ENCODE measurements around the gene FBXO9.

GRCh38 chr6:53045891-53046673 is 19.1 kb upstream of the FBXO9 start:
- TF ChIP-seq, protein P1, sequence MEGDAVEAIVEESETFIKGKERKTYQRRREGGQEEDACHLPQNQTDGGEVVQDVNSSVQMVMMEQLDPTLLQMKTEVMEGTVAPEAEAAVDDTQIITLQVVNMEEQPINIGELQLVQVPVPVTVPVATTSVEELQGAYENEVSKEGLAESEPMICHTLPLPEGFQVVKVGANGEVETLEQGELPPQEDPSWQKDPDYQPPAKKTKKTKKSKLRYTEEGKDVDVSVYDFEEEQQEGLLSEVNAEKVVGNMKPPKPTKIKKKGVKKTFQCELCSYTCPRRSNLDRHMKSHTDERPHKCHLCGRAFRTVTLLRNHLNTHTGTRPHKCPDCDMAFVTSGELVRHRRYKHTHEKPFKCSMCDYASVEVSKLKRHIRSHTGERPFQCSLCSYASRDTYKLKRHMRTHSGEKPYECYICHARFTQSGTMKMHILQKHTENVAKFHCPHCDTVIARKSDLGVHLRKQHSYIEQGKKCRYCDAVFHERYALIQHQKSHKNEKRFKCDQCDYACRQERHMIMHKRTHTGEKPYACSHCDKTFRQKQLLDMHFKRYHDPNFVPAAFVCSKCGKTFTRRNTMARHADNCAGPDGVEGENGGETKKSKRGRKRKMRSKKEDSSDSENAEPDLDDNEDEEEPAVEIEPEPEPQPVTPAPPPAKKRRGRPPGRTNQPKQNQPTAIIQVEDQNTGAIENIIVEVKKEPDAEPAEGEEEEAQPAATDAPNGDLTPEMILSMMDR (IDR thresholded peaks at IDR 0.05; ENCODE audit: insufficient read depth, low read depth, low read length), result no peak
- TF ChIP-seq EZH2 (IDR thresholded peaks at IDR 0.05; ENCODE audit: insufficient read depth, low read length), result no peak
